Myocyte (in vitro differentiated cells): ENCODE results near the gene RPTOR. TPM values are rescaled to one million over a fixed set of nuclear protein-coding genes. Genes with fewer than 3 reads are reported as not detected.

Experiments used
- DNase-seq: peaks from one replicate; pipeline ENCODE4 v3.0.0-alpha.2; 2012; ENCODE audit warnings: low read depth
- total RNA-seq: library from RNA; depleted of rRNA; stranded (reverse); fragments of >200 nt; gene quantifications from 2 replicates; pipeline ENCODE4 v1.2.3, GENCODE V29; 2014

RPTOR gene
- total RNA-seq, 1 donor from 2014 or later: 18.0 TPM

DNA sequence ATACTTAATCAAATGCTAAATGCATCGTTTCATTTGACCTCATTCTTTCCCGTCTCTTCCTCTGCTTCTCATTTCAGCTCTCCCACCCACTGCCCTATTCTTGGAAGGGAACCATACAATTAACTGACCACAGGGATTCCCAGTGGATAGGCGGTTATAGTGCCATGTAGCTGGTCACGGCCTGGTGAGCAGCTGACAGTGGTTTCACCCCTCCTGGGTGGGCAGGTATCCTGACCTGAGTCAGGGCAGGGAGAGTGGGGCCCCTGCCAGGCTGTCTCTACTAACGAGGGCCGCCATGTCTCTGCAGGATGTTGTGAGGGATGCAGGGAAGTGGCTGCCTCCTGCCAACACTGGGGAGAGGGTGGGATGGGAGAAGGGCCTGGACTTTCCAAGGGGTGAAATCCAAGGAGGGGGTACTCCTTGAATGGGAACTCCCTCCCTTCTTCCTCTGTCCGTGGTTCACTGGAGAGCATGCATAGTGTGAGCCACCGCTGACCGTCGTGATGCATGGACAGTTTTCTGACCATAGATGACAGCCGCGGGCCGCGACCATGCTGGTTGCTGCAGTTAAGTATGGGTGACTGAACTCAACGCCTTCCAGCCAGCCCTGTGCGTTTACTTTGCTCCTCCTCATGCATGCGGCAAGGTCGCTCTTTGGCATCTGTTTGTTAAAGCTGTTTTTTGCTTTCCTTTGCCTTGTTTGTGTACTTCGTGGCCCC, 95.9 kb downstream of the RPTOR start:
- no peak for DNase-seq

DNA sequence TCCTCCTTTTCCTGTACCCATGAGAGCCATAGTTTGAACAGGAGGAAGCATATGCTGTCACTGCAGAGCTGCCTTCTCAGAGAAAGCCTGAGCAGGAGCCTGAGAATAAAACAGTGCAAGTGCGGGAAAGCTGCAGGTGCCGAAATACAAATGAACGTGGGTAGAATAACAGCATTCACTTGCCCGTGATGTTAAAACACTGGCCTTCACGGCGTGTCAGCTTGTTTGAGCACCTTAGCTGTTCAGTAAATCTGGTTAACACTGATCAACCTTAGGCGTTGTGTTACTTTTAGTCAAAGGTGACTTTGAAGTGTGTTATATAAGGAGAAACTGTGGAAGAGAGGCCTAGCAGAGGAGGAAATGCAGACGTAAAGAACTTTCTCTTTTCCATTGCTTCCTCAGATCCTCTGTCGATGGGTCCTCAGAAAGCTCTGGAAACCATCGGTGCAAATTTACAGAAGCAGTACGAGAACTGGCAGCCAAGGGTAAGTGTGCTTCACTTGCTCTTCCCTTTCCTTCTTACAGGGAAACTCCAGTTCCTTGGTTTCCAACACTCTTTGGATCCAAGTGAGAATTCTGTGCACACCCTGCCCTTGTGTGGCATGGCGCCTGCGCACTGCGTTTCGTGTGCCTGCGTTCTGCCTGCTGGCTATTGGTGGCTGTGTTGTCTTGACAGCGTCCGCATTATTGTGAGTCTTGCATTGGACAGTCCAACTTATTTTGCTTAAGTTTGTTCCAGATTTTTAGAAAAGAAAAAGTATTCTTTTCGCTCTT, 98.9 kb downstream of the RPTOR start:
- no peak for DNase-seq

DNA sequence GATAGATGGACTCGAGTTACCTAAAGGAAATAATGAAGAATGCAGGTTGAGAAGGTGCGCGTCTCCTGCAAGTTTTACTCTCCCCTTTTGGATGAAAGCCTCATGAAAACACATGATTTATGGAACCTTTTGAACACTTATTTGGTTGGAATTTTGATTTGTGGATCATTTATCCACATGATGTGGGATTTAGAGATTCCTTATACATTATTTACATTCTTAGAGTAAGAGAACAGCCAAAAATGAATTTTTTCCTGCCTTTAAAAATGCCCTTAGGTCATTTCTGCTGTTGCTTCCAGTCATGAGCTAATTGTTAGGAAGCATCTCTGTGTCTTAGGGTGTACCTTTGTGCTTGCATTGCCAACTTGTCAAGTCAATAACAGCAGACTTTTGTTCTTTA, 99.9 kb downstream of the RPTOR start:
- DNase-seq: no peak

DNA sequence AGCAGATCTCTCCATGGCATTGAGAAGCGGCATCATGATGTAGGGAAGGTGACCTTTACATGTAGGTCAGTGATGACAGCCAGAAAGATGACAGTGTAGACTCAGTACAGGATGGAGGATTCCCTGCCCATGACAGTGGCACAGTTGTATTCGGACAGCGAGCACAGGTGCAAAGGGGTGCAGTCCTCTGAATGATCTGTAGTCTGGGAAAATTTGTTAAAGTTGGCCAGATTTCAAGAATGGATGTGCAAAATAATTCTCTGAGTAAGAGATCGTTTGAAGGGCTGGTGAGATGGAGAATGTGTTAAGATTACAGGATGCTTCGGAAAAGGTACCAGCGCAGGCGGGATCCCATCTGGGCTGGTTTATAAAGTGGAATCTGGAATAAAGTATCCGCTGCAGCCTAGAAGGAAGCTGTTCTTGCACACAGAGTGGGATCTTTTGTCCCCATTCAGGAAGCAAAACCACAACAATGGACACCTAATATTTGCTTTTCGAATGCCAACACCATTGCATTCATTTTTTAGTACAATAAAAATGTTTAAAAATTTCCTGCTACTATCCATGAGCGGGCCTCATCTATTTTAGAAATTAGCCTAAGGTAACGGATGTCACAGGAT, 101.2 kb downstream of the RPTOR start:
- no peak for DNase-seq

DNA sequence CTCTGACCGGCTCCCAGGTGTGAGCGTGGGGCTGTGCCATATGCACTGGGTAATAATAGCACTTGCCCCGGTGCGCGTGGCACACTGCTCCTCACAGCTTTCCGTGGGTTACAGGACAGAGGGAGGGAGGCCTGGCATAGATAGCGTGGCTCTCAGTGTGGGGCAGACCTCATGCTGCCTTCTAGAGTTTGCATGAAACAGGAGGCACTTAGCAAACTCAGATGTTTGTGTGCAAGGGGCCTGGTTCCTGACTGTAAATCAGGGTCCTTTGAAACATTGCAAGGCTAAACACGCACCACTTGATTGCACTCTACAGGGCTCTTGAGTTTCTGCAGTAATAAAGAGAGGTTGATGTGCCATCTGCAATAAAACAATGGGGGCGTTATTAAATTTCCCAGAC, 101.7 kb downstream of the RPTOR start:
- DNase-seq: no peak

DNA sequence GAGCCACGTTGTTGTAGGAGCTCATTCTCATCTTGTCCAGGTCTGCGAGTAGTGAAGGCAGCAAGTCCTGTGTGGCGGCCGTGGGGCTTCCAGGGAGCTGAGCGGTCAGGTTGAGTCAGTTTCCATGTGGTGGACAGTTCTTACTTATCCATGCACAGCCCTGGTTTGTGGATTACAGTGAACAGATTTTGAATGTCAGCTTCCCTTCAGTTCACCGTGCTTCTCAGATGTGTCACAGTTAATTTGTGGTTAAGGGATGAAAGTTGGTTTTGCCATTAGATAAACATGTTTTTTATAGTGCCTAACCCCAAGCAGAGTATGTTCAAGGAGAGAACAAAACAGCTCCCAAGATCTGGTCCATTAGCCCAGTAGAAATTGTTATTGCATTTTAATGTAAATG, 103.1 kb downstream of the RPTOR start:
- peak; percentile 91 for DNase-seq

DNA sequence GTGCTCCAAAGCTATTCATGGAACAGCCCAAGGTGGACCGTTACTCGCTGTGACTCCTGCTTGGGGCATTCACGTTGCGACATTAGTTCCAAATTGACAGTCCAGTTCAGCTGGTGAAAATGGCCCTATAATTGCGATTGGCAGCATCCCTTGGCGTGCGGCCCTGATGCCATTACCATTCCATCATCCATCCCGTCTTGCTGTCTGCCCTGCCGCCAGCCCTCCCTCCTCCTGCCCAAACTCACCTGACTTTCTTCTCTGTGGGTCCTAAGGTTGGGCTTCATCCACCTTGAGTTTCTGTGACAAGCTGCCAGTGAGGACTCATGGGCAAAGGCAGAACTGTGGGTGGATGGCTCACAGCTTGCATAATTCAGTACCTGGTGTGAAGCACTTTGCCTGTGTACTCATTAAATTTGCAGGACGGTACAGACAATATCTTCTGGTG, 104.6 kb downstream of the RPTOR start:
- DNase-seq: no peak

DNA sequence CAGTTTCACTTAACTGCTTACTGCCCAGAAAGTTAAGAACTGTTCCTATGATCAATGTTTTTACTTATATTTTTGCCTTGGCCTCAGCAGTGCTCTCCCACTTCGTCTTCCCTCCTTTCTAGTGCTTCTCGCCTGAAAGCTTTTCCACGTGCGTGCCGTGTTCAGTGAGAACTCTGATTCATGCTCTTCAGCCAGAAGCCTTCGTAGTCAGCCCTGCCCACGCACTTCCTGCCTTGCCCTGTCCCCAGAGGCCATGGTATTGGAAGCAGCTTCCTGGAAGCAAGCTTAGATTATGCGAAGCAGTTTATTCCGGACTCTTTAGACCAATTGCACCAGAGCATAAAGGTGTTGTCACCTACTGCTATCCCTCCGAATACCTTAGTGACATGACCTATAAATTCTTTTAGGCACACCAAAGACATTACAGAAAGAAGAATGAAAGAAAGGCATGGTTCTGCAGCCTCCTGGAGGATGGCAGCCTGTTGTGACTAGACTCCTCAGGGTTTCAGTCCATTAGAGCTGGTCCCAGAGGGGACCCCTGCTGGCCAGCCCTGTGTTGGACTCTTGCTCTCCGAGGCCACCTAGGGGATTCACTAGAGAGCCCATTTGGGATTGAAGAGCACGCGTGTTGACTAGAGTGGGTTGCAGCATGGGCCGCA, 105.2 kb downstream of the RPTOR start:
- DNase-seq: peak; percentile 74

DNA sequence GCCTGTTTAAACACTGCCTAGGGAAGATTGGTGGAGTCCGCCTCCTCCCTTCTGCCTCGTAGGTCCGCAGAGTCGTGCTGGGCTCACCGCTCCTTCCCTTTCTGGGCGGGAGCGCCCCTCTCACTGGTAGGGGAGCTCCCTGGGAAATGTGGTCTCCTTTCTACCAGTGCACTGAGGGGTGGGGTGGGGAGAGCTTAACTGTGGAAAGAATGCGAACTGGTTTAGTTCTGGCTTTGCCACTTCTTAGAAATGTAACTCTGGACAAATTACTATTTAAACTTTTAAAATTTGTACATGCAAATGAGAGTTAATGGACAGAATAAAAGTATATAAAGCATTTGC, 105.7 kb downstream of the RPTOR start:
- DNase-seq: no peak

DNA sequence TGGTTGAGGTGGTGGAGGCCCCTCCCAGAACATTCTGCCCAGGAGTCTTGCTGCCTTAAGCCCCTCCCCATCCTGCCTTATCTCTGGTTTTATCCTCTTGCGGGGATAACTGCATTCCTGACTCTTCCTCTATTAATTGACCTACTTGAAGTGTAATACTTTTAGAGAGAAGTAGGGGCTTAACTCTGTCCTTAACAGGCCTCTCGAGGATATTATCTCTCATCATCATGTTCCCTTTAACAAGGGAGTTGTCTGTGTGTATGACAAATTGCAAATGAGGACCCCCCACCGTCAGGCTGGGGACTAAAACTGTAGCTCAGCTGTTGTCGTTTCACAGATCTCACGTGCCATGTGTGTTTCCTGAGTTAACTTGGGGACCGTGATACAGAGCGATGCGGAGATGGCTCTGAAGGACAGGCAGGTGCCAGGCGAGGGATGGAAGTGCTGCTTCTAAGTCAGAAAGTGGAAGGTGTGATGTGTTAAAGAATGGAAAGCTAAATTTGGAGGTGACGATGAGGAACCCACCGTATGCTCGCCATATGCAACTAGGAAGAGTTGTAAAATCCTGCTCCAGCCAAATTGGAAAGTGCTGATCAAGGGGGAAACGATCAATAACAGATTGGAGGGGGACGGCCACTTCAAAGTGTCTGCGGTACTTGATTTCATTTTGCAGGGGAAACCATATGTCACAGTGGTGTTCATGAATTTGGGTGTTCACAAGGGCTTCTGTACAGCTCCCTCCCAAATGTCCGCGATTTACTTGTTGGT, 106.3 kb downstream of the RPTOR start:
- DNase-seq: no peak

DNA sequence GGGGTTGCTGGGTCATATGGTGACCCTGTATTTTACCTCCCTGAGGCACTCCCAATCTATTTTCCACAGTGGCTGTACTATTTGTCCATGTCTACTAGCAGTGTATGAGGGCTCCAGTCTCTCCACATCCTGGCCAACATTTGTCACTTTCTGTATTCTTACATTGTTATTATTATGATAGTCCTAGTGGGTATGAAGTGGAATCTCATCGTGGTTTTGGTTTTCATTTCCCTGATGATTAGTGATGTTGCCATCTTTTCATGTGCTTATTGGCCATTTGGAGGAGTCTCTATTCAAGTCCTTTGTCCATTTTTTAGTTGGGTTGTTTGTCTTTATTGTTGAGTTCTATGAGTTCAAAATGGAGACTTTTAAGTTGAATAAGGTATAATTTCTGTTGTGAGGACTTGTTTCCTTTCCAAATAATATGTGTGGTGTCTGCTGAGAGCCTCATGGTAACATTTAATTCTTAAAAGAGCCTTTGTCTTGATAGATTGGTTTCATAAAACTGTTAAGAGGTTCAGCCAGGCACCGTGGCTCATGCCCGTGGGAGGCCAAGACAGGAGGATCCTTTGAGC, 108.2 kb downstream of the RPTOR start:
- DNase-seq: peak; percentile 18

DNA sequence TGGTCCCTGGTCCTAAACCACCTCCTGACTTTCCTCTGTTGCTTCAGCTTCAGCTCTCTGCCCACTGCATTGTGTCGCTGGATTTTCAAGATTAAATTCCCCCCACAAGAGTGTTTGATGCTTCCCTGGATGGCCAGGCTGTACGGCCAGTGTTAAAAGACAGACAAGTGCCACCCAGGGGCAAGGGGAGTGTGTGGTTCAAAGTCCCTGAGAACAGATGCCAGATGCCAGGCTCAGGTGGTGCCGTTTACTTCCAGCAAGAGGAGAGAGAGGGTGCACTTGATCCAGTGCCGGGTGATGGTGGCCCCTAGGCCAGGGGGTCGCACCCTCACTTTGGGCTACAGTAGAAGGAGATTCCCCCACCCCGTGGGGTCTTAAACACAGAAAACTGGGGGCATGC, 109.2 kb downstream of the RPTOR start:
- DNase-seq: no peak

DNA sequence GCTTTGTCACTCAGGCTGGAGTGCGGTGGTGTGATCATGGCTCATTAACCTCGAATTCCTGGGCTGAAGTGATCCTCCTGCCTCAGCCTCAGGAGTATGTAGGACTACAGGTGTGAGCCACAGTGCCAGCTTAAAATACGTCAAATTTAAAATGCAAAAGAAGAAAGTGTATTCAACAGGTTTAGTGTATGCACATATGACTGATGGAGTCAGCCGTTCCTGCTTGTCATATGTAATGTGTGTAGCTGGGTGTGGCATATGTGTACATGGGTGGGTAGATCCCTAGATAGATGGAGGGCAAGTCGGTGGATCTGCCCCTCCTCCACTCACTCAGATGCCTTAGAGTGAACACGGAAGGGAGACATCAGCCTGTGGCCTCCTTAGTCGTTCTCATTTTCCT, 111.0 kb downstream of the RPTOR start:
- no peak for DNase-seq

DNA sequence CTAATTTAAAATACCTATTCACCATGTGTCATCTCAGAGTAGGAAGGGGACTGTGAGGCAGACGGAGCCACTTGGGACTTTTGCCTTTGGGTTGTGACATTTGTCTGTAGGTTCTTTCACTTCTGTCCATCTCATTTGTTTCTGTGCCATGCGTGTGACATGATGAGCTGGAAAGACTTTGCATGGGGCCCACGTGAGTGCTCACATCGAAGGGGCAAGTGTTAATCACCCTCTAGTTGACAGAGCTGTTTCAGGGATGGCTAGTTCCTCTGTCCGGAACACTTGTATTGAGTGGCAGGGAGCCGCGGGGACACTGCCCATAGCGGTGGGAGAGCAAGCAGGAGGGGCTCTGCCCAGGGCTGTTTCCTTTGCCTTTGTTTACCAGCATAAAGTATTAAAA, 112.0 kb downstream of the RPTOR start:
- DNase-seq: no peak

DNA sequence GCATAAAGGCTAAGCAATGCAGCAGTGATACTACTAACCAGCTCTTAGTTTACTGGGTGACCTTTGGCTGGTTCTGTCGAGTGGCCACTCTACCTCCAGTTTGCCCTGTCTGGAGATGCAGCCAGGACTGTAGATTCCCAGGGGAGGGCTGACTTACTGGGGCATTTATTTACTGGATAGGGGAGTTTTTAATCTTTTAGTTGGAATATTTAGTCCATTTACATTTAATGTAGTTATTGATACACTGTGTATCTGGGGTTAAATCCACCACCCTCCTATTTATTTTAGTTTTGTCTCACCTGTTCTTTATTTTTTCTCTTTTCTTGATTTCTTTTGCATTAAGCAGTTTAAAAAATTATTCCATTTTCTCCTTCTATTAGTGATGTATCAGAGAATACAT, 112.9 kb downstream of the RPTOR start:
- no peak for DNase-seq

DNA sequence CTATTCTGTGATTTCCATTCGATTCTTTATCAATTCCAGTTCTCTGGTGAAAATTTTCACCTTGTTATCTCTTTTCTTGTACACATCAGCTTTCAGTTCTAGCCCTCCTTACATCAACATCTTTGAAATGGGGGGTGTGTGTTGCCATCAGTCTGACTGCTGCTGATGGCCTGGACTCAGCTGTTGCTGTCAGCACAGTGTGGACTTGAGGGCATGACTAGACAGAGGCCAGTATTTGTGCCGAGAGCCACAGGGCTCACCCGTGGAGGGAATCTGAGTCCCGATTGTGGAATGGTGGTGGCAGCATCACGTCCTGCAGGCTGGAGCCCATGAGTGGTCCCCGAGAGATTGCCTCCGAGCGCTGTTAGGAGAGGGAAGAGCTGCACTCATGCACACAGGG, 114.2 kb downstream of the RPTOR start:
- DNase-seq: peak; percentile 52

DNA sequence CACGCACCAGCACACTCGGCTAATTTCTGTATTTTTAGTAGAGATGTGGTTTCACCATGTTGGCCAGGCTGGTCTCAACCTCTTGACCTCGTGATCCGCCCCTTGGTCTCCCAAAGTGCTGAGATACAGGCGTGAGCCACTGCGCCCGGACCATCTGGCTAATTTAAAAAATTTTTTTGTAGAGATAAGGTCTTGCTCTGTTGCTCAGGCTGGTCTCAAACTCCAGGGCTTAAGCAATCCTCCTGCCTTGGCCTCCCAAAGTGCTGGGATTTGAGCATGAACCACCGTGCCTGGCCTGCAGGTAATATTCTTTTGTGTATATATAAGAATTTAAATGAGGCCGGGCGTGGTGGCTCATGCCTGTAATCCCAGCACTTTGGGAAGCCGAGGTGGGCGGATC, 115.0 kb downstream of the RPTOR start:
- no peak for DNase-seq

DNA sequence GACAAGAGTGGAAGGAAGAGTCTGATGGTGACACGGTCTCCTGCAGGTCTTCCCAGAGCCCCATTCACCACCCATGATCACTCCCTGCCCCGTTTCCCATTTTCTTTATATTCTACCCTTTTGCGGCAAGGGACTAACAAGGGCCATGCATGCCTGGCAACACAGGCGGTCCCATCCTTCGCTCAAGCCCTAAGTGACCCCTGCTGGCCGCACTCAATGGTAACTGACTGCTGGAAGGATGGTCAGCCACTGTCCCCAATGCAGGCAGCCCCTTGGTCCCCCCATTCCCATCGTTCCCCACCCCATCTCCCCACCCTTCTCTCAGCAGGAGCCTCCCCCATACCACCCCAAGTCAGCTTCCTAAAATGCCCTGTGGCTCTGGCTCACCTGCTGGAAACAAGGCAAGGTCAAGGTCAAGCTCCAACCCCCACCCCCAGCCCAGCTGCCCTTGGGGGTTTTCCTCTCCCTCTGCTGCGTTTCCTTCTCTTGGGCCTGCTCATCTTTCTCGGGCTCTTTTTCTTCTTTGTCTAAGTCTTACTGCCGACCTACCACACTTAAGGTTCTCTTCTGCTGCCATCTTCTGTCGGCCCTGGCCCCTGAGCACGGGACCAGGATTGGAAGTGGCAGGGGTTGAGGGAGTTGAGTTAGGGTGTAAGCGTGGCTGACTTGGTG, 116.0 kb downstream of the RPTOR start:
- DNase-seq: no peak

DNA sequence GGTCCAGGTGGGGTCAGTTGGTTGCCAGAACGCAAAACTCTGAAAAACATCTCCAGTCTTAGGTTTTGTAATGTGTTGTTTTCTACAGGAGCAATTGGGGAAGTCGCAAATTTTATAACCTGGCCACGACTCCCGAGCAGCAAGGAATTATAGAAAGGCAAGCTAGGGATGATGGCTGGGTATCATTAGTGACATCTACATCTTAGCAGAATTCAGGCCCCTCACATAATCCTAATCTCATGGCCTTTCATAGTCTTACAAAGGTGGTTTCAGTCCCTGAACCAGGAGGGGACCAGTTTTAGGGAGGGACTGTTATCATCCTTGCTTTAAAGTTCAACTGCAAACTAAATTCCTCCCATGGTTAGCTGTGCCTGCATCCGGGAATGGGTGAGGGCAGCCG, 117.9 kb downstream of the RPTOR start:
- DNase-seq: no peak

DNA sequence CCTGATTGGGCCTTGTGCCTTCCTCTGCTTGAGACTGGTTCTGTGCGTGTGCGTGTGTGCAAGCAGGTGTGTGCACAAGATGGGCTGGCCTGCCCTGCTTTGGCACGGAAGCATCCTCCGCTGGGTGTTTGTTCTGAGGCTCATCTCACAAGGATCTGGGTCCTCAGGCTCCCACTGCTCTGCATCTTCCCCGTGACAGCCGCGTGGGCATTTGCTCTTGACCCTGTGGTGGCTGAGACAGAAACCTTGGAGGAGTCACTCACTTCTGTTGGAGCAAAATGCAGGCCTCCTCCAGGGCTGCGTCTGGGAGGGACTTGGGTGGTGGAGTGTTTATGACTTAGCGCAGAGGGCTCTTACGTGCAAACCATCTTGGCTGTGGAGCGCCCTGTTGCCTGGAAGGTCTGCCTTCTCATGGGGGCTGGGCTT, 119.2 kb downstream of the RPTOR start:
- no peak for DNase-seq
